PC-3 (cell line): ENCODE measurements around the gene APOM.

Source experiments
- CTCF ChIP-seq: fragments of 300-600 bp; sonication (generic); conservative IDR thresholded peaks from 2 replicates; pipeline ENCODE4 v1.5.1; 2017; ENCODE audit warnings: antibody characterized with exemption, low read depth, mild to moderate bottlenecking, low read length
- EZH2 ChIP-seq: fragments of 300-600 bp; sonication (generic); IDR thresholded peaks from one replicate; pipeline ENCODE4 v1.6.1; 2017; ENCODE audit warnings: antibody characterized with exemption, mild to moderate bottlenecking, low read length; ENCODE audit not compliant: unreplicated experiment
- EZH2phosphoT487 ChIP-seq: fragments of 300-600 bp; sonication (generic); IDR thresholded peaks from 2 replicates; pipeline ENCODE4 v1.6.1; 2018; ENCODE audit warnings: mild to moderate bottlenecking, antibody characterized with exemption, low read length, borderline replicate concordance

- no peak for TF ChIP-seq CTCF
- no peak for TF ChIP-seq EZH2
- no peak for TF ChIP-seq EZH2phosphoT487
Observed at GRCh38 chr6:31615748-31616147, 39.9 kb upstream of the APOM start.
